ENCODE measurements around the gene USP3. TPM values are rescaled to one million over a fixed set of nuclear protein-coding genes. Genes with fewer than 3 reads are reported as not detected.
"Not testable (repeated sequence)": the region's sequence is repeated elsewhere in the genome, so short reads cannot be mapped to it uniquely, and the experiment has no call there.

Gene USP3
- polyA plus RNA-seq, 1 donor (not counting 4 experiments of a cell fraction or from before 2014, with no cell fraction given) = 16.2 TPM

- Histone ChIP-seq H3K36me3 (ENCODE audit: control insufficient read depth in 2 of 2, extremely low read depth in 1 of 2, insufficient read depth in 2 of 2, low read length in 2 of 2) (no peaks in the 10 kb centered on the region), H3K4me1 (ENCODE audit: control insufficient read depth, extremely low read depth, insufficient read depth, low read length) (no peaks in the 10 kb centered on the region), H3K4me2 (ENCODE audit: control insufficient read depth, extremely low read depth, insufficient read depth, low read depth, low read length) (no peak overlapping the region), H2AFZ (ENCODE audit: control insufficient read depth, low read length) (no peak overlapping the region), H3K9me1 (ENCODE audit: control insufficient read depth, extremely low read depth, insufficient read depth, low read length) (no peaks in the 10 kb centered on the region), H3K79me2 (ENCODE audit: control insufficient read depth, insufficient read depth, low read length) (peaks cover 49% of the 10 kb centered on the region), H3K27me3 (ENCODE audit: control insufficient read depth, extremely low read depth, insufficient read depth, low read length) (no peaks in the 10 kb centered on the region), H3K4me3 (ENCODE audit: control insufficient read depth in 2 of 3, extremely low read depth in 1 of 3, insufficient read depth in 2 of 3, low read depth in 1 of 3, low read length in 3 of 3) (no peak overlapping the region), H3K27ac (ENCODE audit: control insufficient read depth, insufficient read depth, low read length) (no peak overlapping the region), H4K20me1 (ENCODE audit: control insufficient read depth, extremely low read depth, insufficient read depth, low read length) (peaks cover 5% of the 10 kb centered on the region), H3K9me3 (ENCODE audit: control insufficient read depth, low read depth, low read length) (no peaks in the 10 kb centered on the region), H3K9ac (ENCODE audit: control insufficient read depth, extremely low read depth, insufficient read depth, low read length) (no peak overlapping the region)
- FAIRE-seq = no peak
- no peak for DNase-seq (ENCODE audit: low read depth, low spot score)
- dilution Hi-C loops (cut with MboI; ENCODE audit: extremely low pct_ligation_motif_present, low sequenced_read_pairs) = no loop called here
- TF ChIP-seq EZH2 (IDR thresholded peaks at IDR 0.05; ENCODE audit: low read length) (no peak), CTCF (optimal IDR thresholded peaks at IDR 0.05 in 1 of 3, IDR thresholded peaks at IDR 0.05 in 1 of 3, conservative IDR thresholded peaks at IDR 0.05 in 1 of 3; ENCODE audit: extremely low read depth in 1 of 3, insufficient read depth in 2 of 3, low read length in 3 of 3) (no peak)
Observed at GRCh38 chr15:63532307-63532744, 27.9 kb downstream of the USP3 start.

- H3K9me1 ChIP-seq (ENCODE audit: control insufficient read depth, extremely low read depth, insufficient read depth, low read length); H3K9me3 ChIP-seq (ENCODE audit: control insufficient read depth, low read depth, low read length); H3K4me1 ChIP-seq (ENCODE audit: control insufficient read depth, extremely low read depth, insufficient read depth, low read length); H2AFZ ChIP-seq (ENCODE audit: control insufficient read depth, low read length); H3K9ac ChIP-seq (ENCODE audit: control insufficient read depth, extremely low read depth, insufficient read depth, low read length); H3K27me3 ChIP-seq (ENCODE audit: control insufficient read depth, extremely low read depth, insufficient read depth, low read length); FAIRE-seq; H3K4me3 ChIP-seq (ENCODE audit: control insufficient read depth in 2 of 3, extremely low read depth in 1 of 3, insufficient read depth in 2 of 3, low read depth in 1 of 3, low read length in 3 of 3); dilution Hi-C loops (cut with MboI; ENCODE audit: extremely low pct_ligation_motif_present, low sequenced_read_pairs); H4K20me1 ChIP-seq (ENCODE audit: control insufficient read depth, extremely low read depth, insufficient read depth, low read length); H3K27ac ChIP-seq (ENCODE audit: control insufficient read depth, insufficient read depth, low read length); H3K4me2 ChIP-seq (ENCODE audit: control insufficient read depth, extremely low read depth, insufficient read depth, low read depth, low read length); DNase-seq (ENCODE audit: low read depth, low spot score); H3K36me3 ChIP-seq (ENCODE audit: control insufficient read depth in 2 of 2, extremely low read depth in 1 of 2, insufficient read depth in 2 of 2, low read length in 2 of 2): not testable (repeated sequence)
- peaks cover 25% of the 10 kb centered on the region for H3K79me2 ChIP-seq (ENCODE audit: control insufficient read depth, insufficient read depth, low read length)
Observed at GRCh38 chr15:63534888-63535287, 30.5 kb downstream of the USP3 start.

GRCh38 chr15:63535689-63536088 is 31.3 kb downstream of the USP3 start:
- Histone ChIP-seq H3K4me3 (ENCODE audit: control insufficient read depth in 2 of 3, extremely low read depth in 1 of 3, insufficient read depth in 2 of 3, low read depth in 1 of 3, low read length in 3 of 3) (no peak overlapping the region), H3K27me3 (ENCODE audit: control insufficient read depth, extremely low read depth, insufficient read depth, low read length) (no peaks in the 10 kb centered on the region), H3K9ac (ENCODE audit: control insufficient read depth, extremely low read depth, insufficient read depth, low read length) (no peak overlapping the region), H4K20me1 (ENCODE audit: control insufficient read depth, extremely low read depth, insufficient read depth, low read length) (no peaks in the 10 kb centered on the region), H3K79me2 (ENCODE audit: control insufficient read depth, insufficient read depth, low read length) (peaks cover 20% of the 10 kb centered on the region), H3K4me1 (ENCODE audit: control insufficient read depth, extremely low read depth, insufficient read depth, low read length) (no peaks in the 10 kb centered on the region), H3K4me2 (ENCODE audit: control insufficient read depth, extremely low read depth, insufficient read depth, low read depth, low read length) (no peak overlapping the region), H3K9me1 (ENCODE audit: control insufficient read depth, extremely low read depth, insufficient read depth, low read length) (no peaks in the 10 kb centered on the region), H3K36me3 (ENCODE audit: control insufficient read depth in 2 of 2, extremely low read depth in 1 of 2, insufficient read depth in 2 of 2, low read length in 2 of 2) (no peaks in the 10 kb centered on the region), H3K9me3 (ENCODE audit: control insufficient read depth, low read depth, low read length) (no peaks in the 10 kb centered on the region), H2AFZ (ENCODE audit: control insufficient read depth, low read length) (no peak overlapping the region), H3K27ac (ENCODE audit: control insufficient read depth, insufficient read depth, low read length) (no peak overlapping the region)
- dilution Hi-C loops (cut with MboI; ENCODE audit: extremely low pct_ligation_motif_present, low sequenced_read_pairs) = no loop called here
- TF ChIP-seq EZH2 (IDR thresholded peaks at IDR 0.05; ENCODE audit: low read length) (no peak), CTCF (optimal IDR thresholded peaks at IDR 0.05 in 1 of 3, IDR thresholded peaks at IDR 0.05 in 1 of 3, conservative IDR thresholded peaks at IDR 0.05 in 1 of 3; ENCODE audit: extremely low read depth in 1 of 3, insufficient read depth in 2 of 3, low read length in 3 of 3) (no peak)
- DNase-seq (ENCODE audit: low read depth, low spot score) = no peak
- FAIRE-seq = no peak

Data from keratinocyte (primary cell).